A172 (cell line): Measurements from ENCODE around the gene NUDC. TPM values are rescaled to one million over a fixed set of nuclear protein-coding genes. Genes with fewer than 3 reads are reported as not detected.
"Not testable (repeated sequence)": the region's sequence is repeated elsewhere in the genome, so short reads cannot be mapped to it uniquely, and the experiment has no call there.

Source experiments
- DNase-seq: peaks from one replicate; pipeline ENCODE4 v3.0.0-alpha.2; 2015; ENCODE audit warnings: low spot score
- total RNA-seq: library from RNA; depleted of rRNA; stranded (reverse); fragments of >200 nt; shearing (Covaris generic); gene quantifications from 2 replicates; pipeline ENCODE4 v1.2.3, GENCODE V29; 2014

Gene NUDC
- total RNA-seq, 1 experiment from 2014 or later: 79.2 TPM

- DNase-seq: no peak
Measured at GRCh38 chr1:26911399-26912146, 10.0 kb upstream of the NUDC start.

- no peak for DNase-seq
Measured at GRCh38 chr1:26912147-26912490, 9.4 kb upstream of the NUDC start.

- DNase-seq: no peak
Measured at GRCh38 chr1:26913389-26913753, 8.2 kb upstream of the NUDC start.

GRCh38 chr1:26913754-26914619 lies 7.6 kb upstream of the NUDC start, which contains the start of gene NR0B2:
TSS of gene NR0B2 (minus strand) at chr1:26913975. CDS start at chr1:26913940, 35 bp downstream.
- DNase-seq: peak; percentile 33

GRCh38 chr1:26915204-26915842 lies 6.2 kb upstream of the NUDC start:
- DNase-seq: no peak

GRCh38 chr1:26921126-26921539 lies 410 bp upstream of the NUDC start:
- no peak for DNase-seq

- no peak for DNase-seq
Measured at GRCh38 chr1:26922431-26922729, 837 bp downstream of the NUDC start.

GRCh38 chr1:26922901-26923300 lies 1.4 kb downstream of the NUDC start:
- no peak for DNase-seq

- peak; percentile 54 for DNase-seq
Measured at GRCh38 chr1:26923711-26924110, 2.2 kb downstream of the NUDC start.

- DNase-seq: no peak
Measured at GRCh38 chr1:26932531-26932930, 11.0 kb downstream of the NUDC start.

GRCh38 chr1:26936823-26937222 lies 15.3 kb downstream of the NUDC start:
- DNase-seq: no peak

GRCh38 chr1:26938004-26938658 lies 16.6 kb downstream of the NUDC start:
- no peak for DNase-seq

GRCh38 chr1:26938659-26939025 lies 17.1 kb downstream of the NUDC start:
- no peak for DNase-seq

GRCh38 chr1:26941311-26941710 lies 19.8 kb downstream of the NUDC start:
- no peak for DNase-seq

- DNase-seq: no peak
Measured at GRCh38 chr1:26942656-26943055, 21.1 kb downstream of the NUDC start.

GRCh38 chr1:26945138-26945537 lies 23.6 kb downstream of the NUDC start:
- DNase-seq: no peak

GRCh38 chr1:26945728-26946127 lies 24.2 kb downstream of the NUDC start:
- no peak for DNase-seq

- no peak for DNase-seq
Measured at GRCh38 chr1:26946270-26946669, 24.7 kb downstream of the NUDC start.

- DNase-seq: not testable (repeated sequence)
Measured at GRCh38 chr1:26948725-26949057, 27.1 kb downstream of the NUDC start.

- no peak for DNase-seq
Measured at GRCh38 chr1:26949266-26949925, 27.9 kb downstream of the NUDC start.

GRCh38 chr1:26949926-26950319 lies 28.4 kb downstream of the NUDC start:
- DNase-seq: peak; percentile 33

GRCh38 chr1:26950602-26951001 lies 29.1 kb downstream of the NUDC start:
- DNase-seq: no peak
